HEK293 (cell line): Measurements from ENCODE around the gene KLHL22.

Source experiments
- GFI1B ChIP-seq: fragments of 450-650 bp; formaldehyde crosslinking; IDR thresholded peaks from 2 replicates; pipeline ENCODE4 v1.5.1; 2016; ENCODE audit warnings: missing biosample characterization, missing genetic modification characterization
- KLF8 ChIP-seq: fragments of 450-650 bp; formaldehyde crosslinking; IDR thresholded peaks from 2 replicates; pipeline ENCODE4 v1.5.1; 2016; ENCODE audit warnings: missing biosample characterization, missing genetic modification characterization
- ZIC2 ChIP-seq: fragments of 450-650 bp; formaldehyde crosslinking; IDR thresholded peaks from 2 replicates; pipeline ENCODE4 v1.5.1; 2016; ENCODE audit warnings: missing biosample characterization, missing genetic modification characterization
- ZNF23 ChIP-seq: fragments of 450-650 bp; formaldehyde crosslinking; IDR thresholded peaks from 2 replicates; pipeline ENCODE4 v1.5.1; 2016; ENCODE audit warnings: missing biosample characterization, missing genetic modification characterization, borderline replicate concordance
- ZNF248 ChIP-seq: fragments of 450-650 bp; formaldehyde crosslinking; IDR thresholded peaks from 2 replicates; pipeline ENCODE4 v1.5.1; 2017; ENCODE audit warnings: missing biosample characterization, missing genetic modification characterization
- ZNF311 ChIP-seq: fragments of 450-650 bp; formaldehyde crosslinking; IDR thresholded peaks from 2 replicates; pipeline ENCODE4 v1.5.1; 2017; ENCODE audit warnings: missing biosample characterization, missing genetic modification characterization, borderline replicate concordance
- ZNF488 ChIP-seq: fragments of 450-650 bp; formaldehyde crosslinking; IDR thresholded peaks from 2 replicates; pipeline ENCODE4 v1.5.1; 2016; ENCODE audit warnings: missing biosample characterization, missing genetic modification characterization
- TF ChIP-seq, protein P1 (sequence below): fragments of 450-650 bp; formaldehyde crosslinking; IDR thresholded peaks from 2 replicates; pipeline ENCODE4 v1.5.1; 2016; ENCODE audit warnings: missing biosample characterization, missing genetic modification characterization
- TF ChIP-seq, protein P2 (sequence below): fragments of 450-650 bp; formaldehyde crosslinking; IDR thresholded peaks from 2 replicates; pipeline ENCODE4 v1.5.1; 2016; ENCODE audit warnings: missing biosample characterization, missing genetic modification characterization

- TF ChIP-seq ZIC2 (tag by site-specific recombination) (no peak), GFI1B (tag by site-specific recombination) (no peak), ZNF248 (tag by site-specific recombination) (no peak), ZNF23 (tag by site-specific recombination) (no peak), KLF8 (no peak), ZNF488 (tag by site-specific recombination) (no peak), ZNF311 (tag by site-specific recombination) (no peak)
- TF ChIP-seq, protein P1, sequence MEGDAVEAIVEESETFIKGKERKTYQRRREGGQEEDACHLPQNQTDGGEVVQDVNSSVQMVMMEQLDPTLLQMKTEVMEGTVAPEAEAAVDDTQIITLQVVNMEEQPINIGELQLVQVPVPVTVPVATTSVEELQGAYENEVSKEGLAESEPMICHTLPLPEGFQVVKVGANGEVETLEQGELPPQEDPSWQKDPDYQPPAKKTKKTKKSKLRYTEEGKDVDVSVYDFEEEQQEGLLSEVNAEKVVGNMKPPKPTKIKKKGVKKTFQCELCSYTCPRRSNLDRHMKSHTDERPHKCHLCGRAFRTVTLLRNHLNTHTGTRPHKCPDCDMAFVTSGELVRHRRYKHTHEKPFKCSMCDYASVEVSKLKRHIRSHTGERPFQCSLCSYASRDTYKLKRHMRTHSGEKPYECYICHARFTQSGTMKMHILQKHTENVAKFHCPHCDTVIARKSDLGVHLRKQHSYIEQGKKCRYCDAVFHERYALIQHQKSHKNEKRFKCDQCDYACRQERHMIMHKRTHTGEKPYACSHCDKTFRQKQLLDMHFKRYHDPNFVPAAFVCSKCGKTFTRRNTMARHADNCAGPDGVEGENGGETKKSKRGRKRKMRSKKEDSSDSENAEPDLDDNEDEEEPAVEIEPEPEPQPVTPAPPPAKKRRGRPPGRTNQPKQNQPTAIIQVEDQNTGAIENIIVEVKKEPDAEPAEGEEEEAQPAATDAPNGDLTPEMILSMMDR (tag by site-specific recombination), result no peak
- TF ChIP-seq, protein P2, sequence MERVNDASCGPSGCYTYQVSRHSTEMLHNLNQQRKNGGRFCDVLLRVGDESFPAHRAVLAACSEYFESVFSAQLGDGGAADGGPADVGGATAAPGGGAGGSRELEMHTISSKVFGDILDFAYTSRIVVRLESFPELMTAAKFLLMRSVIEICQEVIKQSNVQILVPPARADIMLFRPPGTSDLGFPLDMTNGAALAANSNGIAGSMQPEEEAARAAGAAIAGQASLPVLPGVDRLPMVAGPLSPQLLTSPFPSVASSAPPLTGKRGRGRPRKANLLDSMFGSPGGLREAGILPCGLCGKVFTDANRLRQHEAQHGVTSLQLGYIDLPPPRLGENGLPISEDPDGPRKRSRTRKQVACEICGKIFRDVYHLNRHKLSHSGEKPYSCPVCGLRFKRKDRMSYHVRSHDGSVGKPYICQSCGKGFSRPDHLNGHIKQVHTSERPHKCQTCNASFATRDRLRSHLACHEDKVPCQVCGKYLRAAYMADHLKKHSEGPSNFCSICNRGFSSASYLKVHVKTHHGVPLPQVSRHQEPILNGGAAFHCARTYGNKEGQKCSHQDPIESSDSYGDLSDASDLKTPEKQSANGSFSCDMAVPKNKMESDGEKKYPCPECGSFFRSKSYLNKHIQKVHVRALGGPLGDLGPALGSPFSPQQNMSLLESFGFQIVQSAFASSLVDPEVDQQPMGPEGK (tag by site-specific recombination), result no peak
These were observed 20.8 kb upstream of the KLHL22 start for GRCh38 chr22:20516399-20516798.
